ENCODE results near the gene GALNTL6.

Gene GALNTL6

DNA sequence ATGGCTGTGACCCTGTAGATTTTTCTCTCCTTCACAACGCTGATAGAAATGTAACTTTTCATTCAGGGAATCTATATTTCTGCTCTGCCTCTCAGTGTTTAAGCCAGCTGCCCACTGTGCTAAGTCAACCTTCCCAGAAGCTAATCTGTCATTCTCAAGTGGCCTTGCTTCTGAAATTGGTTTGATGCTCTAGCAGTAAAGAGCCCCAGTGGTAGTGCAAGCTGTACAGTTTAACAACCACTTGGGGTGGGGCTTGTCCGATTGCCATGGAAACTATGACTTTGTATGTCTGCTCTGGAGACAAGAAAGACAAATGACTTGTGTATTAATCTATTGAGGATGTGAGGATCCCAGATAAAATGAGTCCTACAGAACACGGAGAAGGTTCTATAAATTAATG is 734.5 kb downstream of the GALNTL6 start:
- H3K4me3 ChIP-seq (ENCODE audit: low read depth, low read length) = no peak overlapping the region
- TF ChIP-seq, protein P1, sequence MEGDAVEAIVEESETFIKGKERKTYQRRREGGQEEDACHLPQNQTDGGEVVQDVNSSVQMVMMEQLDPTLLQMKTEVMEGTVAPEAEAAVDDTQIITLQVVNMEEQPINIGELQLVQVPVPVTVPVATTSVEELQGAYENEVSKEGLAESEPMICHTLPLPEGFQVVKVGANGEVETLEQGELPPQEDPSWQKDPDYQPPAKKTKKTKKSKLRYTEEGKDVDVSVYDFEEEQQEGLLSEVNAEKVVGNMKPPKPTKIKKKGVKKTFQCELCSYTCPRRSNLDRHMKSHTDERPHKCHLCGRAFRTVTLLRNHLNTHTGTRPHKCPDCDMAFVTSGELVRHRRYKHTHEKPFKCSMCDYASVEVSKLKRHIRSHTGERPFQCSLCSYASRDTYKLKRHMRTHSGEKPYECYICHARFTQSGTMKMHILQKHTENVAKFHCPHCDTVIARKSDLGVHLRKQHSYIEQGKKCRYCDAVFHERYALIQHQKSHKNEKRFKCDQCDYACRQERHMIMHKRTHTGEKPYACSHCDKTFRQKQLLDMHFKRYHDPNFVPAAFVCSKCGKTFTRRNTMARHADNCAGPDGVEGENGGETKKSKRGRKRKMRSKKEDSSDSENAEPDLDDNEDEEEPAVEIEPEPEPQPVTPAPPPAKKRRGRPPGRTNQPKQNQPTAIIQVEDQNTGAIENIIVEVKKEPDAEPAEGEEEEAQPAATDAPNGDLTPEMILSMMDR (IDR thresholded peaks at IDR 0.05; ENCODE audit: borderline replicate concordance, insufficient read depth, low read depth, low read length) = no peak

DNA sequence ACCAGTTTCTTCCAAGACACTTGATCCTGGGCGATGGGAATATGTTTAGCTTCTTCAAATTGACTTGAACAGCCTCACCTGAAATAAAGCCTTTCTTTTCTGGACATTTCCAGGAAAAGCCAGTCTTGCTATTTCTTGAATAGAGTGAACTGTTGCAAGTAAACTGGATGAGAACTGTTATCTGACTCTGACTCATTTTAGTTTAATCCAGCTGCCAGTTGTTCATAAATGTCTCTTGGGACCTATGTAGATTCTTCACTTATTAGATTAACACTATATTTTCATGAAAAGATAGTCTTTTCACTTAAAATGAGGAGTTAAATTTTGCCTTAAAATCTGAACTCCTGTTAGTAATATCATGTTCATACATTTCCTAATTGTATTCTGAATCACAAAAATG is 740.0 kb downstream of the GALNTL6 start:
- TF ChIP-seq, protein P1 (IDR thresholded peaks at IDR 0.05; ENCODE audit: borderline replicate concordance, insufficient read depth, low read depth, low read length) = no peak
- H3K4me3 ChIP-seq (ENCODE audit: low read depth, low read length) = no peak overlapping the region

DNA sequence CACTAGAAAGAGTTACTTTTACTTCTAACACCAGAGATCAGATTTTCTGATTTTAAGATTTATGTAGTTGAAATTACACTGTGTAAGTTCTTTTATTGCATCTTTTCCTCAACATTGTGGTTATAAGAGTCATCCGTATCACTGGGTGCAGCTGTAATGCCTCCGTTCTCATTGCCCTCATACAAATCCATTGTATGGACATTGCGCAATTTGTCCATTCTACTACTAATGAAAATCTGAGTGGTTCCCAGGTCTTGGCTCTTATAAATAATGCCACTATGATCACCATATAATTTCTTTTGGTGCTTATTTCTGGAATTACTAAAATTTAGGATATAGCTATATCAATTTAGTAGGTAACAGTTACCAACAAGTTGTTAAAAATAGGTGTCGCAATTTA is 741.4 kb downstream of the GALNTL6 start:
- TF ChIP-seq, protein P1 (IDR thresholded peaks at IDR 0.05; ENCODE audit: borderline replicate concordance, insufficient read depth, low read depth, low read length) = no peak
- H3K4me3 ChIP-seq (ENCODE audit: low read depth, low read length) = no peak overlapping the region

DNA sequence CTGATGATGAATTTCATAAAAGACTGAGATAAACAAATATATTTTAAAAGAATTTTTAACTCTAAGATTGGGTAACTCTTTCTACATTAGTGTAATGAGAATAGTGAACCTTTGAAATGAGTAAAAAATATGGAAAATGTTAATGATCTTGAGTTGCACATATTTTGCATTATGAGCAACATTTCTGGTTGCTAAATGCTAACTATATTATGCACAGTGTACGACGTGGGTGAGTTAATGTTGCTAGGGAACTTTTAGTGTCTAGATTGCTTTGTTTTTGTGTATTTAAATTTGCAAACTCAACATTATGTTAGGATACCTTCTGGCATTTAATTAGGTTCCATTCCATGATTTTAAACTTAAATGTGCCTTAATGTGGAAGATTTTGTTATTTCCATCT is 742.5 kb downstream of the GALNTL6 start:
- no peak overlapping the region for H3K4me3 ChIP-seq (ENCODE audit: low read depth, low read length)
- TF ChIP-seq, protein P1 (IDR thresholded peaks at IDR 0.05; ENCODE audit: borderline replicate concordance, insufficient read depth, low read depth, low read length) = no peak

DNA sequence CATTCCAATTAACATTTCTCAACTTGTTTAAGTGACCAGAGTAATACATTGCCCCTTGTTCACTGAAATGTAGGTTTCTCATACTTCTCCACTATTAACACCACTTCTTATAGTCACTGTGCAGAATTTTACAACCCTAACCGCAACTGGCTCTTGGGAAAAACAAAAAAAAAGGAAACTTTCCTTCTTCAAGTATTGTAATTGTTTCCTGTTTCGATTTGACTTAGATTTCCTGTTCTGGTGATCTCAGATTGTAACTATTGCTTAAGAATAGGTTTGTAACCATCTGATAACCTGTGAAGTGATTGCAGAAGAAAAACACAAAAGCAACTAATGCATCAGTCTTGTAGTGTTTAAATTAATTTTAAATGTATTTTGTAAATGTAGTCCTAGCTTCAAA is 760.7 kb downstream of the GALNTL6 start:
- H3K4me3 ChIP-seq (ENCODE audit: low read depth, low read length) = no peak overlapping the region
- TF ChIP-seq, protein P1 (IDR thresholded peaks at IDR 0.05; ENCODE audit: borderline replicate concordance, insufficient read depth, low read depth, low read length) = no peak

DNA sequence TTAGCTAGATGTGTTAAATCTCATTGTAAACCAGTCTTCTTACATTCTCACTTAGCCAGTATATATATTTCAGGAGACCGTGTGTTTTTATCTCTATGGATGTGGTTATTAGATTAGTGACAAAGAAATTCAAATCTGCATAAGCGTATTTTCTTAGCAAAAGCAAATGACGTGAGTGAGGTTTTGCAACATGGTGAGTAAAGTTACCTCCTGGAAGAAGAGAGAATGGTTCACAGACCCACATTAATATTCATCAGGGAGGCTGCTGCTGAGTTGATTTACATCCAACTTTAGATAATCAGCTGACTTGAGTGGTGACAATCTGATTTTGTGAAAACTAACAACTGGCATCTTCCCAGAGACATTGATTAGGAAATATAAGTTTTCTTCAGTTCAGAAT is 765.5 kb downstream of the GALNTL6 start:
- no peak overlapping the region for H3K4me3 ChIP-seq (ENCODE audit: low read depth, low read length)
- TF ChIP-seq, protein P1 (IDR thresholded peaks at IDR 0.05; ENCODE audit: borderline replicate concordance, insufficient read depth, low read depth, low read length) = no peak

DNA sequence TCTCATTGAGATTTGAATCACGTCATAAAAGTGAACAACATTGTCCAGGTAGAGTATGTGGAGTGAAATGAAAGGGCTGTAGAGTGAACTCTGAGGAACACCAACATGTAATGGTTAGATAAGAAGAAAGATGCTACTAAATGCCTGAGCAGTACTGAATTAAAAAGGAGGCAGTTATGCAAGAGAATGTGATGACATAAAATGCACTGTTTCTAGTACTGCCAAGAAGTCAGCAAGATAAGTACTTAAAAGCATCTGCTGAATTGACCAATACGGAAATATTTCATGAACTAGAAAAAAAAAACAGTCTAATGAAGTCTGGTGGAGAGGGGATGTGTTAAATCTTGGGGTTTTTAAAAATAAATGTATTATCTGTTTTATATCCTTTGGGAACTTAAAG is 771.6 kb downstream of the GALNTL6 start:
- TF ChIP-seq, protein P1 (IDR thresholded peaks at IDR 0.05; ENCODE audit: borderline replicate concordance, insufficient read depth, low read depth, low read length) = no peak
- H3K4me3 ChIP-seq (ENCODE audit: low read depth, low read length) = no peak overlapping the region
